B cell (primary cell): ENCODE data around the gene KCTD2.

Experiments used
- EZH2 ChIP-seq: IDR thresholded peaks from 2 replicates; pipeline ENCODE4 v1.6.1; 2012; ENCODE audit warnings: borderline replicate concordance, low read depth, mild to moderate bottlenecking, moderate library complexity, low read length; ENCODE audit not compliant: insufficient read depth, poor library complexity, severe bottlenecking
- TF ChIP-seq, protein P1 (sequence below): fragments of 200-600 bp; IDR thresholded peaks from one replicate; pipeline ENCODE4 v1.8.0; 2022; ENCODE audit warnings: antibody characterized with exemption, mild to moderate bottlenecking

DNA sequence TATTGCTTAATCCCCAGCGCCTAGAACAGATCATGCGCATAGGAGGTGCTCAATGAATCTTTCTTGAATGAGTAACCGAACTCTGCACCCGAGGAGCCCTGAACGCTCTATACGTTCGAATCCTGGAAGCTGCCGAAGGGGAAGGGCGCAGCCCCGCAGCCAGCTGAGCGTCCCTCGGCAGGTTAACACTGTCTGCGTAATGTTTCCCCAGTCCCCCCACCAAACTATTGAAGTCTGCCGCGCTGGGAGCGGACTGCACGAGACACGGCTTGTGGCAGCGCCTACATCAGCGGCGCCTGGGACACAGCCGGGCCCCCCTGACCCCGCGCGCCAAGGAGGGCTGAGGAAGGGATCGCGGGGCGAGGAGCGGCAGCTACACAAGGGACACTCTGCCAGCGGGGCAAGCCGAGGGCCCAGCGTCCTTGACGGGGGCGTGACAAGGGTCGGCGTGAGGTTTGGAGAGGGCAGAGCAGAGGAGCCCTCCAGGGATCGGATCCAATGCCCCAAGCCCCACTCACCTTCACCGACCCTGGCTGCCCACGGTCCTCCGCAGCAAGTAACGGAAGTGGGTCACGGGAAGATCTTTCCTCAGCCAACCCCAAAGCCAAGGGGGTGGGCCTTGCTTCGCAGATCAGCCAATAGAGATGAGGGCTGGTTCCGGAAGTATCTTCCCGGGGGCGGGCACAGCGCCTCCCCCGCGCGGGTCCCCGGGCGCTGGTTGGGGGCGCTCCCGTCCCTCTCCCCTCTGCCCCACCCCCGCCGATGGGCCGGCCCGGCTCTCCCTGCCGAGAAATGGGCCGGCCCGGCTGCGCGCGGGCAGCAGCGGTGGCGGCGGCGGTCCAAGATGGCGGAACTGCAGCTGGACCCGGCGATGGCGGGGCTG lies at the start of gene KCTD2, which contains the start of gene ATP5PD:
- no peak for TF ChIP-seq EZH2
- TF ChIP-seq, protein P1, sequence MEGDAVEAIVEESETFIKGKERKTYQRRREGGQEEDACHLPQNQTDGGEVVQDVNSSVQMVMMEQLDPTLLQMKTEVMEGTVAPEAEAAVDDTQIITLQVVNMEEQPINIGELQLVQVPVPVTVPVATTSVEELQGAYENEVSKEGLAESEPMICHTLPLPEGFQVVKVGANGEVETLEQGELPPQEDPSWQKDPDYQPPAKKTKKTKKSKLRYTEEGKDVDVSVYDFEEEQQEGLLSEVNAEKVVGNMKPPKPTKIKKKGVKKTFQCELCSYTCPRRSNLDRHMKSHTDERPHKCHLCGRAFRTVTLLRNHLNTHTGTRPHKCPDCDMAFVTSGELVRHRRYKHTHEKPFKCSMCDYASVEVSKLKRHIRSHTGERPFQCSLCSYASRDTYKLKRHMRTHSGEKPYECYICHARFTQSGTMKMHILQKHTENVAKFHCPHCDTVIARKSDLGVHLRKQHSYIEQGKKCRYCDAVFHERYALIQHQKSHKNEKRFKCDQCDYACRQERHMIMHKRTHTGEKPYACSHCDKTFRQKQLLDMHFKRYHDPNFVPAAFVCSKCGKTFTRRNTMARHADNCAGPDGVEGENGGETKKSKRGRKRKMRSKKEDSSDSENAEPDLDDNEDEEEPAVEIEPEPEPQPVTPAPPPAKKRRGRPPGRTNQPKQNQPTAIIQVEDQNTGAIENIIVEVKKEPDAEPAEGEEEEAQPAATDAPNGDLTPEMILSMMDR, result no peak
